Breast epithelium (tissue), 4 donors: ENCODE results near the gene SNCAIP. TPM values are rescaled to one million over a fixed set of nuclear protein-coding genes. Genes with fewer than 3 reads are reported as not detected.

Experiments
- DNase-seq, 2 donors: peaks; one replicate each; pipeline ENCODE4 v3.0.0-alpha.2; 2019; ENCODE audit warnings: low spot score in 2 of 2
- H3K27ac ChIP-seq, 2 donors: fragments of 200-600 bp; sonication (generic) in 1 of 2; one replicate each; pipeline ENCODE4 v1.5.1; 2016 to 2019; ENCODE audit warnings: mild to moderate bottlenecking in 1 of 2
- H3K27me3 ChIP-seq, 2 donors: fragments of 200-600 bp; sonication (generic) in 1 of 2; one replicate each; pipeline versions ENCODE4 v1.5.1 to v1.6.0; 2017 to 2019; ENCODE audit warnings: control low read depth in 1 of 2, mild to moderate bottlenecking in 1 of 2
- H3K36me3 ChIP-seq: fragments of 200-600 bp; one replicate; pipeline ENCODE4 v1.5.1; 2019
- H3K4me1 ChIP-seq, 2 donors: fragments of 200-600 bp; sonication (generic); one replicate each; pipeline ENCODE4 v1.5.1; 2016 to 2019; ENCODE audit warnings: control low read depth in 1 of 2
- H3K4me3 ChIP-seq, 3 donors: fragments of 200-600 bp; sonication (generic); 1 replicate in 2 of 3; 2 replicates in 1 of 3; pipeline ENCODE4 v1.5.1; 2016 to 2019; ENCODE audit warnings: mild to moderate bottlenecking in 3 of 3, moderate library complexity in 2 of 3
- H3K9me3 ChIP-seq, 2 donors: fragments of 200-600 bp; sonication (generic) in 1 of 2; one replicate each; pipeline ENCODE4 v1.5.1; 2016 to 2019; ENCODE audit warnings: control low read depth in 1 of 2
- CTCF ChIP-seq, 3 donors: fragments of 450-650 bp; IDR thresholded peaks; one replicate each; pipeline ENCODE4 v1.5.1; 2016 to 2017; ENCODE audit warnings: antibody characterized with exemption in 3 of 3, mild to moderate bottlenecking in 3 of 3, moderate library complexity in 3 of 3
- POLR2A ChIP-seq: fragments of 450-650 bp; IDR thresholded peaks from one replicate; pipeline ENCODE4 v1.6.1; 2016; ENCODE audit warnings: antibody characterized with exemption, mild to moderate bottlenecking, moderate library complexity
- POLR2AphosphoS5 ChIP-seq, 3 donors: sonication (generic); formaldehyde crosslinking; IDR thresholded peaks; one replicate each; pipeline ENCODE4 v1.6.1; 2017; ENCODE audit warnings: antibody characterized with exemption in 3 of 3
- intact Hi-C: fragments of 100-400 bp; cut with DNase I; formaldehyde crosslinking; loops from one replicate; pipeline ENCODE4 v1.15.1; 2023; ENCODE audit warnings: low total_unique reads
- total RNA-seq, 3 donors: library from RNA; depleted of rRNA; stranded (reverse); fragments of >200 nt; gene quantifications; one replicate each; pipeline ENCODE4 v1.1.0, GENCODE V29; 2016

The SNCAIP gene
- total RNA-seq, 3 donors from 2014 or later = 9.8 to 15.4 (median 10.9) TPM

GRCh38 chr5:122392824-122393223 is 80.8 kb downstream of the SNCAIP start:
- no peaks in the 10 kb centered on the region for H3K36me3 ChIP-seq
- intact Hi-C loops = no loop called here

GRCh38 chr5:122394284-122394930 is 82.4 kb downstream of the SNCAIP start:
- Histone ChIP-seq H3K27ac (no peak overlapping the region), H3K4me1 (no peaks in the 10 kb centered on the region), H3K36me3 (no peaks in the 10 kb centered on the region), H3K27me3 (no peaks in the 10 kb centered on the region), H3K4me3 (no peak overlapping the region), H3K9me3 (no peaks in the 10 kb centered on the region)
- DNase-seq = no peak
- intact Hi-C loops = no loop called here
- no peak for TF ChIP-seq POLR2AphosphoS5 (IDR thresholded peaks at IDR 0.05)
- TF ChIP-seq POLR2A = no peak
- no peak for TF ChIP-seq CTCF (IDR thresholded peaks at IDR 0.05)

More at GRCh38 chr5:122392824-122393223, 80.8 kb downstream of the SNCAIP start:
- TF ChIP-seq POLR2A (no peak), POLR2AphosphoS5 (IDR thresholded peaks at IDR 0.05) (no peak), CTCF (IDR thresholded peaks at IDR 0.05) (no peak)
- Histone ChIP-seq H3K4me3 (no peak overlapping the region), H3K4me1 (no peaks in the 10 kb centered on the region), H3K9me3 (no peaks in the 10 kb centered on the region), H3K27ac (no peak overlapping the region), H3K27me3 (no peaks in the 10 kb centered on the region)
- DNase-seq = no peak

- no peaks in the 10 kb centered on the region for H3K36me3 ChIP-seq
These were observed 86.0 kb downstream of the SNCAIP start for GRCh38 chr5:122398016-122398415.

GRCh38 chr5:122400341-122400740 is 88.3 kb downstream of the SNCAIP start:
- H3K36me3 ChIP-seq = no peaks in the 10 kb centered on the region
- DNase-seq = no peak
- TF ChIP-seq CTCF (IDR thresholded peaks at IDR 0.05) = no peak
- no peak for TF ChIP-seq POLR2AphosphoS5 (IDR thresholded peaks at IDR 0.05)
- TF ChIP-seq POLR2A = no peak
- no peaks in the 10 kb centered on the region for H3K27me3 ChIP-seq
- H3K4me3 ChIP-seq = no peak overlapping the region
- H3K27ac ChIP-seq = no peak overlapping the region
- intact Hi-C loops = no loop called here
- no peaks in the 10 kb centered on the region for H3K4me1 ChIP-seq
- no peaks in the 10 kb centered on the region for H3K9me3 ChIP-seq

More at GRCh38 chr5:122398016-122398415, 86.0 kb downstream of the SNCAIP start:
- DNase-seq = no peak
- H3K27me3 ChIP-seq = no peaks in the 10 kb centered on the region
- no peaks in the 10 kb centered on the region for H3K4me1 ChIP-seq
- intact Hi-C loops = no loop called here
- TF ChIP-seq POLR2A (no peak), POLR2AphosphoS5 (IDR thresholded peaks at IDR 0.05) (no peak), CTCF (IDR thresholded peaks at IDR 0.05) (no peak)
- H3K9me3 ChIP-seq = no peaks in the 10 kb centered on the region
- no peak overlapping the region for H3K4me3 ChIP-seq
- no peak overlapping the region for H3K27ac ChIP-seq

GRCh38 chr5:122400938-122401337 is 88.9 kb downstream of the SNCAIP start:
- Histone ChIP-seq H3K4me1 (no peaks in the 10 kb centered on the region), H3K9me3 (no peaks in the 10 kb centered on the region), H3K27me3 (no peaks in the 10 kb centered on the region), H3K4me3 (no peak overlapping the region), H3K27ac (no peak overlapping the region), H3K36me3 (no peaks in the 10 kb centered on the region)
- TF ChIP-seq POLR2AphosphoS5 (IDR thresholded peaks at IDR 0.05) (no peak), POLR2A (no peak), CTCF (IDR thresholded peaks at IDR 0.05) (no peak)
- intact Hi-C loops = no loop called here
- DNase-seq = no peak
